ENCODE results near the gene CEP152.

The CEP152 gene

GRCh38 chr15:48834756-48835155 lies 23.9 kb upstream of the CEP152 start:
- Histone ChIP-seq H3K4me1 (ENCODE audit: insufficient read depth, low read length) (no peaks in the 10 kb centered on the region), H3K27me3 (ENCODE audit: insufficient read depth, low read length) (no peaks in the 10 kb centered on the region), H3K27ac (ENCODE audit: low read length) (no peak overlapping the region), H3K9me3 (ENCODE audit: insufficient read depth, low read depth, low read length) (no peaks in the 10 kb centered on the region), H3K9ac (ENCODE audit: low read depth, low read length) (no peak overlapping the region), H3K36me3 (ENCODE audit: insufficient read depth, low read depth, low read length) (no peaks in the 10 kb centered on the region), H3K4me3 (ENCODE audit: low read length) (no peak overlapping the region)

GRCh38 chr15:48833526-48834239 lies 22.8 kb upstream of the CEP152 start:
- Histone ChIP-seq H3K27ac (ENCODE audit: low read length) (no peak overlapping the region), H3K27me3 (ENCODE audit: insufficient read depth, low read length) (no peaks in the 10 kb centered on the region), H3K4me3 (ENCODE audit: low read length) (no peak overlapping the region), H3K9ac (ENCODE audit: low read depth, low read length) (no peak overlapping the region), H3K36me3 (ENCODE audit: insufficient read depth, low read depth, low read length) (no peaks in the 10 kb centered on the region), H3K9me3 (ENCODE audit: insufficient read depth, low read depth, low read length) (no peaks in the 10 kb centered on the region), H3K4me1 (ENCODE audit: insufficient read depth, low read length) (no peaks in the 10 kb centered on the region)

- no peaks in the 10 kb centered on the region for H3K4me1 ChIP-seq (ENCODE audit: insufficient read depth, low read length)
Measured at GRCh38 chr15:48832648-48833047, 21.8 kb upstream of the CEP152 start.

GRCh38 chr15:48828906-48829305 lies 18.0 kb upstream of the CEP152 start:
- Histone ChIP-seq H3K27ac (ENCODE audit: low read length) (no peak overlapping the region), H3K4me1 (ENCODE audit: insufficient read depth, low read length) (no peaks in the 10 kb centered on the region), H3K4me3 (ENCODE audit: low read length) (no peak overlapping the region), H3K9ac (ENCODE audit: low read depth, low read length) (no peak overlapping the region), H3K36me3 (ENCODE audit: insufficient read depth, low read depth, low read length) (no peaks in the 10 kb centered on the region), H3K9me3 (ENCODE audit: insufficient read depth, low read depth, low read length) (no peaks in the 10 kb centered on the region), H3K27me3 (ENCODE audit: insufficient read depth, low read length) (no peaks in the 10 kb centered on the region)

More at GRCh38 chr15:48832648-48833047, 21.8 kb upstream of the CEP152 start:
- Histone ChIP-seq H3K27me3 (ENCODE audit: insufficient read depth, low read length) (no peaks in the 10 kb centered on the region), H3K36me3 (ENCODE audit: insufficient read depth, low read depth, low read length) (no peaks in the 10 kb centered on the region), H3K9ac (ENCODE audit: low read depth, low read length) (no peak overlapping the region), H3K4me3 (ENCODE audit: low read length) (no peak overlapping the region), H3K27ac (ENCODE audit: low read length) (no peak overlapping the region), H3K9me3 (ENCODE audit: insufficient read depth, low read depth, low read length) (no peaks in the 10 kb centered on the region)

GRCh38 chr15:48828471-48828870 lies 17.6 kb upstream of the CEP152 start:
- Histone ChIP-seq H3K9ac (ENCODE audit: low read depth, low read length) (no peak overlapping the region), H3K4me3 (ENCODE audit: low read length) (no peak overlapping the region), H3K36me3 (ENCODE audit: insufficient read depth, low read depth, low read length) (no peaks in the 10 kb centered on the region), H3K27ac (ENCODE audit: low read length) (no peak overlapping the region), H3K27me3 (ENCODE audit: insufficient read depth, low read length) (no peaks in the 10 kb centered on the region), H3K9me3 (ENCODE audit: insufficient read depth, low read depth, low read length) (no peaks in the 10 kb centered on the region), H3K4me1 (ENCODE audit: insufficient read depth, low read length) (peaks cover 4% of the 10 kb centered on the region; the same call in 1 of the 2 replicates)

- H3K9ac ChIP-seq (ENCODE audit: low read depth, low read length), result no peak overlapping the region
- H3K27ac ChIP-seq (ENCODE audit: low read length), result no peak overlapping the region
- peaks cover 4% of the 10 kb centered on the region; the same call in 1 of the 2 replicates for H3K4me1 ChIP-seq (ENCODE audit: insufficient read depth, low read length)
Measured at GRCh38 chr15:48825075-48825474, 14.2 kb upstream of the CEP152 start.

GRCh38 chr15:48823706-48824105 lies 12.8 kb upstream of the CEP152 start:
- Histone ChIP-seq H3K9me3 (ENCODE audit: insufficient read depth, low read depth, low read length) (no peaks in the 10 kb centered on the region), H3K9ac (ENCODE audit: low read depth, low read length) (peak overlapping the region; percentile 18; the same call in 1 of the 2 replicates), H3K36me3 (ENCODE audit: insufficient read depth, low read depth, low read length) (no peaks in the 10 kb centered on the region), H3K27ac (ENCODE audit: low read length) (no peak overlapping the region), H3K4me3 (ENCODE audit: low read length) (no peak overlapping the region), H3K4me1 (ENCODE audit: insufficient read depth, low read length) (peaks cover 4% of the 10 kb centered on the region; the same call in 1 of the 2 replicates), H3K27me3 (ENCODE audit: insufficient read depth, low read length) (no peaks in the 10 kb centered on the region)

More at GRCh38 chr15:48825075-48825474, 14.2 kb upstream of the CEP152 start:
- Histone ChIP-seq H3K27me3 (ENCODE audit: insufficient read depth, low read length) (no peaks in the 10 kb centered on the region), H3K36me3 (ENCODE audit: insufficient read depth, low read depth, low read length) (no peaks in the 10 kb centered on the region), H3K4me3 (ENCODE audit: low read length) (no peak overlapping the region), H3K9me3 (ENCODE audit: insufficient read depth, low read depth, low read length) (no peaks in the 10 kb centered on the region)

GRCh38 chr15:48823237-48823636 lies 12.4 kb upstream of the CEP152 start:
- Histone ChIP-seq H3K36me3 (ENCODE audit: insufficient read depth, low read depth, low read length) (no peaks in the 10 kb centered on the region), H3K27ac (ENCODE audit: low read length) (no peak overlapping the region), H3K4me3 (ENCODE audit: low read length) (no peak overlapping the region), H3K9me3 (ENCODE audit: insufficient read depth, low read depth, low read length) (no peaks in the 10 kb centered on the region), H3K27me3 (ENCODE audit: insufficient read depth, low read length) (no peaks in the 10 kb centered on the region), H3K4me1 (ENCODE audit: insufficient read depth, low read length) (peaks cover 4% of the 10 kb centered on the region; the same call in 1 of the 2 replicates), H3K9ac (ENCODE audit: low read depth, low read length) (peak overlapping the region; percentile 18; the same call in 1 of the 2 replicates)

GRCh38 chr15:48814286-48814685 lies 3.4 kb upstream of the CEP152 start:
- H3K9me3 ChIP-seq (ENCODE audit: insufficient read depth, low read depth, low read length), result no peaks in the 10 kb centered on the region
- no peaks in the 10 kb centered on the region for H3K36me3 ChIP-seq (ENCODE audit: insufficient read depth, low read depth, low read length)
- no peak overlapping the region for H3K9ac ChIP-seq (ENCODE audit: low read depth, low read length)
- no peak overlapping the region for H3K27ac ChIP-seq (ENCODE audit: low read length)
- peaks cover 6% of the 10 kb centered on the region for H3K4me1 ChIP-seq (ENCODE audit: insufficient read depth, low read length)
- 0 out of 2 replicates have a peak, but pooled peaks cover 5% of the 10 kb centered on the region for H3K27me3 ChIP-seq (ENCODE audit: insufficient read depth, low read length)
- no peak overlapping the region for H3K4me3 ChIP-seq (ENCODE audit: low read length)

- no peak overlapping the region for H3K27ac ChIP-seq (ENCODE audit: low read length)
- H3K27me3 ChIP-seq (ENCODE audit: insufficient read depth, low read length), result 0 out of 2 replicates have a peak, but pooled peaks cover 5% of the 10 kb centered on the region
- H3K9me3 ChIP-seq (ENCODE audit: insufficient read depth, low read depth, low read length), result no peaks in the 10 kb centered on the region
- H3K36me3 ChIP-seq (ENCODE audit: insufficient read depth, low read depth, low read length), result no peaks in the 10 kb centered on the region
- H3K4me3 ChIP-seq (ENCODE audit: low read length), result peak overlapping the region; percentile 94
- H3K4me1 ChIP-seq (ENCODE audit: insufficient read depth, low read length), result peaks cover 11% of the 10 kb centered on the region
- H3K9ac ChIP-seq (ENCODE audit: low read depth, low read length), result peak overlapping the region; percentile 74; the same call in 1 of the 2 replicates
Measured at GRCh38 chr15:48811325-48811958, 573 bp upstream of the CEP152 start.

- Histone ChIP-seq H3K4me1 (ENCODE audit: insufficient read depth, low read length) (peaks cover 22% of the 10 kb centered on the region), H3K36me3 (ENCODE audit: insufficient read depth, low read depth, low read length) (peaks cover 23% of the 10 kb centered on the region), H3K9ac (ENCODE audit: low read depth, low read length) (no peak overlapping the region), H3K27ac (ENCODE audit: low read length) (no peak overlapping the region), H3K27me3 (ENCODE audit: insufficient read depth, low read length) (no peaks in the 10 kb centered on the region), H3K9me3 (ENCODE audit: insufficient read depth, low read depth, low read length) (no peaks in the 10 kb centered on the region), H3K4me3 (ENCODE audit: low read length) (no peak overlapping the region)
Measured at GRCh38 chr15:48806151-48806550, 4.7 kb downstream of the CEP152 start.

- H3K9me3 ChIP-seq (ENCODE audit: insufficient read depth, low read depth, low read length), result no peaks in the 10 kb centered on the region
- peaks cover 24% of the 10 kb centered on the region for H3K4me1 ChIP-seq (ENCODE audit: insufficient read depth, low read length)
- H3K36me3 ChIP-seq (ENCODE audit: insufficient read depth, low read depth, low read length), result peaks cover 23% of the 10 kb centered on the region
- H3K9ac ChIP-seq (ENCODE audit: low read depth, low read length), result no peak overlapping the region
- H3K27me3 ChIP-seq (ENCODE audit: insufficient read depth, low read length), result no peaks in the 10 kb centered on the region
- no peak overlapping the region for H3K27ac ChIP-seq (ENCODE audit: low read length)
- H3K4me3 ChIP-seq (ENCODE audit: low read length), result no peak overlapping the region
Measured at GRCh38 chr15:48805591-48805990, 5.3 kb downstream of the CEP152 start.

All from iPS-20b (cell line).